ENCODE results near the gene SF3B1.
"Not testable (repeated sequence)": the region's sequence is repeated elsewhere in the genome, so short reads cannot be mapped to it uniquely, and the experiment has no call there.

Gene SF3B1

GRCh38 chr2:197378494-197379307 is 56.1 kb downstream of the SF3B1 start:
- peak; percentile 62 for DNase-seq (ENCODE audit: low spot score)

GRCh38 chr2:197378086-197378485 is 56.7 kb downstream of the SF3B1 start:
- DNase-seq (ENCODE audit: low spot score): no peak

GRCh38 chr2:197377670-197378069 is 57.2 kb downstream of the SF3B1 start:
- DNase-seq (ENCODE audit: low spot score): no peak

- DNase-seq (ENCODE audit: low spot score): no peak
Observed at GRCh38 chr2:197372592-197372991, 62.2 kb downstream of the SF3B1 start.

- DNase-seq (ENCODE audit: low spot score): not testable (repeated sequence)
Observed at GRCh38 chr2:197370664-197371063, 64.2 kb downstream of the SF3B1 start.

- DNase-seq (ENCODE audit: low spot score): peak; percentile 26
Observed at GRCh38 chr2:197369933-197370320, 64.9 kb downstream of the SF3B1 start.

GRCh38 chr2:197369228-197369932 is 65.4 kb downstream of the SF3B1 start:
- no peak for DNase-seq (ENCODE audit: low spot score)

- DNase-seq (ENCODE audit: low spot score): no peak
Observed at GRCh38 chr2:197368412-197368811, 66.4 kb downstream of the SF3B1 start.

GRCh38 chr2:197363998-197364397 is 70.8 kb downstream of the SF3B1 start:
- DNase-seq (ENCODE audit: low spot score): no peak

- DNase-seq (ENCODE audit: low spot score): no peak
Observed at GRCh38 chr2:197360744-197361156, 74.1 kb downstream of the SF3B1 start.

- no peak for DNase-seq (ENCODE audit: low spot score)
Observed at GRCh38 chr2:197359859-197360258, 75.0 kb downstream of the SF3B1 start.

- DNase-seq (ENCODE audit: low spot score): no peak
Observed at GRCh38 chr2:197358931-197359330, 75.9 kb downstream of the SF3B1 start.

GRCh38 chr2:197357986-197358385 is 76.8 kb downstream of the SF3B1 start:
- no peak for DNase-seq (ENCODE audit: low spot score)

GRCh38 chr2:197356136-197356535 is 78.7 kb downstream of the SF3B1 start:
- no peak for DNase-seq (ENCODE audit: low spot score)

GRCh38 chr2:197354169-197354558 is 80.7 kb downstream of the SF3B1 start:
- DNase-seq (ENCODE audit: low spot score): no peak

- no peak for DNase-seq (ENCODE audit: low spot score)
Observed at GRCh38 chr2:197353393-197354168, 81.2 kb downstream of the SF3B1 start.

- DNase-seq (ENCODE audit: low spot score): no peak
Observed at GRCh38 chr2:197349699-197350098, 85.1 kb downstream of the SF3B1 start.

- DNase-seq (ENCODE audit: low spot score): no peak
Observed at GRCh38 chr2:197348721-197349360, 86.0 kb downstream of the SF3B1 start.

GRCh38 chr2:197345846-197346370 is 88.9 kb downstream of the SF3B1 start:
- no peak for DNase-seq (ENCODE audit: low spot score)

GRCh38 chr2:197343968-197344367 is 90.9 kb downstream of the SF3B1 start:
- not testable (repeated sequence) for DNase-seq (ENCODE audit: low spot score)

- DNase-seq (ENCODE audit: low spot score): no peak
Observed at GRCh38 chr2:197340591-197340990, 94.2 kb downstream of the SF3B1 start.

Data from LoVo (cell line).